GM23338 (cell line): Measurements from ENCODE around the gene SPINT2.
"Not testable (repeated sequence)": the region's sequence is repeated elsewhere in the genome, so short reads cannot be mapped to it uniquely, and the experiment has no call there.

Experiments used
- EZH2 ChIP-seq: fragments of 200-600 bp; sonication (generic); IDR thresholded peaks from one replicate; pipeline ENCODE4 v1.8.0; 2017; ENCODE audit warnings: antibody characterized with exemption, mild to moderate bottlenecking, low read depth; ENCODE audit not compliant: unreplicated experiment
- EZH2phosphoT487 ChIP-seq: fragments of 200-600 bp; sonication (generic); IDR thresholded peaks from one replicate; pipeline ENCODE4 v1.8.1; 2018; ENCODE audit warnings: antibody characterized with exemption; ENCODE audit not compliant: unreplicated experiment
- JUNB ChIP-seq: IDR thresholded peaks from one replicate; pipeline ENCODE4 v1.6.1; 2016; ENCODE audit warnings: antibody characterized with exemption; ENCODE audit not compliant: unreplicated experiment
- NANOG ChIP-seq: IDR thresholded peaks from 2 replicates; pipeline ENCODE4 v1.6.1; 2016; ENCODE audit warnings: antibody characterized with exemption, borderline replicate concordance
- POLR2AphosphoS5 ChIP-seq: IDR thresholded peaks from 2 replicates; pipeline ENCODE4 v1.6.1; 2016; ENCODE audit warnings: antibody characterized with exemption, low read depth
- STAT1 ChIP-seq: IDR thresholded peaks from one replicate; pipeline ENCODE4 v1.6.1; 2016; ENCODE audit warnings: antibody characterized with exemption; ENCODE audit not compliant: unreplicated experiment
- ZNF331 ChIP-seq: fragments of 250-450 bp; sonication (Bioruptor Pico); IDR thresholded peaks from 2 replicates; pipeline ENCODE4 v1.5.0; 2020; ENCODE audit warnings: low read depth, mild to moderate bottlenecking, moderate library complexity
- TF ChIP-seq, protein P1 (sequence below), 2 experiments: fragments of 200-600 bp in 1 of 2; sonication (generic) in 1 of 2; conservative IDR thresholded peaks; 2 replicates each; pipeline versions ENCODE4 v1.5.1 to v1.6.1; 2016 to 2017; ENCODE audit warnings: antibody characterized with exemption in 2 of 2, low read depth in 2 of 2, mild to moderate bottlenecking in 2 of 2, moderate library complexity in 1 of 2
- TF ChIP-seq, protein P2 (sequence below): IDR thresholded peaks from one replicate; pipeline ENCODE4 v1.6.1; 2018; ENCODE audit warnings: antibody characterized with exemption; ENCODE audit not compliant: unreplicated experiment
- TF ChIP-seq, protein P3 (sequence below): IDR thresholded peaks from 2 replicates; pipeline ENCODE4 v1.6.1; 2016; ENCODE audit warnings: antibody characterized with exemption
- TF ChIP-seq, protein P4 (sequence below): fragments of 250-450 bp; sonication (Bioruptor Pico); IDR thresholded peaks from 2 replicates; pipeline ENCODE4 v1.5.0; 2020; ENCODE audit warnings: mild to moderate bottlenecking, moderate library complexity

DNA sequence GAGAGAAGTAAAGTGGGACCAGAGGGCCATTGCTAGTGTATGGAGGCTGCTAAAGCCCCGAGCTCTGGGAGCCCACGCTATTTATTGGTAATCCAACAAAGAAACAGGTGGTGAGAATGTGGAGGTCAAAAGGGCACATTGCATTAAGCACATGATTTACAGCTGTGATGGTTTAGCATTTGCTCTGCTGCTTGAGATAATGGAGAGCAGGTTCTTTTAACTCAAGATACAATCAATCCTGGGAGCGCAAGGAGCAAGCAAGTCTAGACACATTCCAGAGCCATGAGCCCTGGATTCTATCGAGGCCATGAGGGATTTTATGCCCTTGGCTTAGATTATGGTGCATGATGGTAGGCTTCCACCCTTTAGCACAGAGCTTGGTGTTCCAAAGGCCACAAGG, 74.6 kb downstream of the SPINT2 start:
- TF ChIP-seq, protein P1, sequence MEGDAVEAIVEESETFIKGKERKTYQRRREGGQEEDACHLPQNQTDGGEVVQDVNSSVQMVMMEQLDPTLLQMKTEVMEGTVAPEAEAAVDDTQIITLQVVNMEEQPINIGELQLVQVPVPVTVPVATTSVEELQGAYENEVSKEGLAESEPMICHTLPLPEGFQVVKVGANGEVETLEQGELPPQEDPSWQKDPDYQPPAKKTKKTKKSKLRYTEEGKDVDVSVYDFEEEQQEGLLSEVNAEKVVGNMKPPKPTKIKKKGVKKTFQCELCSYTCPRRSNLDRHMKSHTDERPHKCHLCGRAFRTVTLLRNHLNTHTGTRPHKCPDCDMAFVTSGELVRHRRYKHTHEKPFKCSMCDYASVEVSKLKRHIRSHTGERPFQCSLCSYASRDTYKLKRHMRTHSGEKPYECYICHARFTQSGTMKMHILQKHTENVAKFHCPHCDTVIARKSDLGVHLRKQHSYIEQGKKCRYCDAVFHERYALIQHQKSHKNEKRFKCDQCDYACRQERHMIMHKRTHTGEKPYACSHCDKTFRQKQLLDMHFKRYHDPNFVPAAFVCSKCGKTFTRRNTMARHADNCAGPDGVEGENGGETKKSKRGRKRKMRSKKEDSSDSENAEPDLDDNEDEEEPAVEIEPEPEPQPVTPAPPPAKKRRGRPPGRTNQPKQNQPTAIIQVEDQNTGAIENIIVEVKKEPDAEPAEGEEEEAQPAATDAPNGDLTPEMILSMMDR (conservative IDR thresholded peaks at IDR 0.05; ENCODE audit: low read depth in 2 of 2) = not testable (repeated sequence)
- TF ChIP-seq JUNB; EZH2phosphoT487; EZH2; POLR2AphosphoS5; ZNF331 (CRISPR knock-in tag); NANOG; STAT1: not testable (repeated sequence)
- TF ChIP-seq, protein P2, sequence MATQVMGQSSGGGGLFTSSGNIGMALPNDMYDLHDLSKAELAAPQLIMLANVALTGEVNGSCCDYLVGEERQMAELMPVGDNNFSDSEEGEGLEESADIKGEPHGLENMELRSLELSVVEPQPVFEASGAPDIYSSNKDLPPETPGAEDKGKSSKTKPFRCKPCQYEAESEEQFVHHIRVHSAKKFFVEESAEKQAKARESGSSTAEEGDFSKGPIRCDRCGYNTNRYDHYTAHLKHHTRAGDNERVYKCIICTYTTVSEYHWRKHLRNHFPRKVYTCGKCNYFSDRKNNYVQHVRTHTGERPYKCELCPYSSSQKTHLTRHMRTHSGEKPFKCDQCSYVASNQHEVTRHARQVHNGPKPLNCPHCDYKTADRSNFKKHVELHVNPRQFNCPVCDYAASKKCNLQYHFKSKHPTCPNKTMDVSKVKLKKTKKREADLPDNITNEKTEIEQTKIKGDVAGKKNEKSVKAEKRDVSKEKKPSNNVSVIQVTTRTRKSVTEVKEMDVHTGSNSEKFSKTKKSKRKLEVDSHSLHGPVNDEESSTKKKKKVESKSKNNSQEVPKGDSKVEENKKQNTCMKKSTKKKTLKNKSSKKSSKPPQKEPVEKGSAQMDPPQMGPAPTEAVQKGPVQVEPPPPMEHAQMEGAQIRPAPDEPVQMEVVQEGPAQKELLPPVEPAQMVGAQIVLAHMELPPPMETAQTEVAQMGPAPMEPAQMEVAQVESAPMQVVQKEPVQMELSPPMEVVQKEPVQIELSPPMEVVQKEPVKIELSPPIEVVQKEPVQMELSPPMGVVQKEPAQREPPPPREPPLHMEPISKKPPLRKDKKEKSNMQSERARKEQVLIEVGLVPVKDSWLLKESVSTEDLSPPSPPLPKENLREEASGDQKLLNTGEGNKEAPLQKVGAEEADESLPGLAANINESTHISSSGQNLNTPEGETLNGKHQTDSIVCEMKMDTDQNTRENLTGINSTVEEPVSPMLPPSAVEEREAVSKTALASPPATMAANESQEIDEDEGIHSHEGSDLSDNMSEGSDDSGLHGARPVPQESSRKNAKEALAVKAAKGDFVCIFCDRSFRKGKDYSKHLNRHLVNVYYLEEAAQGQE = not testable (repeated sequence)
- TF ChIP-seq, protein P3, sequence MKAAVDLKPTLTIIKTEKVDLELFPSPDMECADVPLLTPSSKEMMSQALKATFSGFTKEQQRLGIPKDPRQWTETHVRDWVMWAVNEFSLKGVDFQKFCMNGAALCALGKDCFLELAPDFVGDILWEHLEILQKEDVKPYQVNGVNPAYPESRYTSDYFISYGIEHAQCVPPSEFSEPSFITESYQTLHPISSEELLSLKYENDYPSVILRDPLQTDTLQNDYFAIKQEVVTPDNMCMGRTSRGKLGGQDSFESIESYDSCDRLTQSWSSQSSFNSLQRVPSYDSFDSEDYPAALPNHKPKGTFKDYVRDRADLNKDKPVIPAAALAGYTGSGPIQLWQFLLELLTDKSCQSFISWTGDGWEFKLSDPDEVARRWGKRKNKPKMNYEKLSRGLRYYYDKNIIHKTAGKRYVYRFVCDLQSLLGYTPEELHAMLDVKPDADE = not testable (repeated sequence)
- TF ChIP-seq, protein P4, sequence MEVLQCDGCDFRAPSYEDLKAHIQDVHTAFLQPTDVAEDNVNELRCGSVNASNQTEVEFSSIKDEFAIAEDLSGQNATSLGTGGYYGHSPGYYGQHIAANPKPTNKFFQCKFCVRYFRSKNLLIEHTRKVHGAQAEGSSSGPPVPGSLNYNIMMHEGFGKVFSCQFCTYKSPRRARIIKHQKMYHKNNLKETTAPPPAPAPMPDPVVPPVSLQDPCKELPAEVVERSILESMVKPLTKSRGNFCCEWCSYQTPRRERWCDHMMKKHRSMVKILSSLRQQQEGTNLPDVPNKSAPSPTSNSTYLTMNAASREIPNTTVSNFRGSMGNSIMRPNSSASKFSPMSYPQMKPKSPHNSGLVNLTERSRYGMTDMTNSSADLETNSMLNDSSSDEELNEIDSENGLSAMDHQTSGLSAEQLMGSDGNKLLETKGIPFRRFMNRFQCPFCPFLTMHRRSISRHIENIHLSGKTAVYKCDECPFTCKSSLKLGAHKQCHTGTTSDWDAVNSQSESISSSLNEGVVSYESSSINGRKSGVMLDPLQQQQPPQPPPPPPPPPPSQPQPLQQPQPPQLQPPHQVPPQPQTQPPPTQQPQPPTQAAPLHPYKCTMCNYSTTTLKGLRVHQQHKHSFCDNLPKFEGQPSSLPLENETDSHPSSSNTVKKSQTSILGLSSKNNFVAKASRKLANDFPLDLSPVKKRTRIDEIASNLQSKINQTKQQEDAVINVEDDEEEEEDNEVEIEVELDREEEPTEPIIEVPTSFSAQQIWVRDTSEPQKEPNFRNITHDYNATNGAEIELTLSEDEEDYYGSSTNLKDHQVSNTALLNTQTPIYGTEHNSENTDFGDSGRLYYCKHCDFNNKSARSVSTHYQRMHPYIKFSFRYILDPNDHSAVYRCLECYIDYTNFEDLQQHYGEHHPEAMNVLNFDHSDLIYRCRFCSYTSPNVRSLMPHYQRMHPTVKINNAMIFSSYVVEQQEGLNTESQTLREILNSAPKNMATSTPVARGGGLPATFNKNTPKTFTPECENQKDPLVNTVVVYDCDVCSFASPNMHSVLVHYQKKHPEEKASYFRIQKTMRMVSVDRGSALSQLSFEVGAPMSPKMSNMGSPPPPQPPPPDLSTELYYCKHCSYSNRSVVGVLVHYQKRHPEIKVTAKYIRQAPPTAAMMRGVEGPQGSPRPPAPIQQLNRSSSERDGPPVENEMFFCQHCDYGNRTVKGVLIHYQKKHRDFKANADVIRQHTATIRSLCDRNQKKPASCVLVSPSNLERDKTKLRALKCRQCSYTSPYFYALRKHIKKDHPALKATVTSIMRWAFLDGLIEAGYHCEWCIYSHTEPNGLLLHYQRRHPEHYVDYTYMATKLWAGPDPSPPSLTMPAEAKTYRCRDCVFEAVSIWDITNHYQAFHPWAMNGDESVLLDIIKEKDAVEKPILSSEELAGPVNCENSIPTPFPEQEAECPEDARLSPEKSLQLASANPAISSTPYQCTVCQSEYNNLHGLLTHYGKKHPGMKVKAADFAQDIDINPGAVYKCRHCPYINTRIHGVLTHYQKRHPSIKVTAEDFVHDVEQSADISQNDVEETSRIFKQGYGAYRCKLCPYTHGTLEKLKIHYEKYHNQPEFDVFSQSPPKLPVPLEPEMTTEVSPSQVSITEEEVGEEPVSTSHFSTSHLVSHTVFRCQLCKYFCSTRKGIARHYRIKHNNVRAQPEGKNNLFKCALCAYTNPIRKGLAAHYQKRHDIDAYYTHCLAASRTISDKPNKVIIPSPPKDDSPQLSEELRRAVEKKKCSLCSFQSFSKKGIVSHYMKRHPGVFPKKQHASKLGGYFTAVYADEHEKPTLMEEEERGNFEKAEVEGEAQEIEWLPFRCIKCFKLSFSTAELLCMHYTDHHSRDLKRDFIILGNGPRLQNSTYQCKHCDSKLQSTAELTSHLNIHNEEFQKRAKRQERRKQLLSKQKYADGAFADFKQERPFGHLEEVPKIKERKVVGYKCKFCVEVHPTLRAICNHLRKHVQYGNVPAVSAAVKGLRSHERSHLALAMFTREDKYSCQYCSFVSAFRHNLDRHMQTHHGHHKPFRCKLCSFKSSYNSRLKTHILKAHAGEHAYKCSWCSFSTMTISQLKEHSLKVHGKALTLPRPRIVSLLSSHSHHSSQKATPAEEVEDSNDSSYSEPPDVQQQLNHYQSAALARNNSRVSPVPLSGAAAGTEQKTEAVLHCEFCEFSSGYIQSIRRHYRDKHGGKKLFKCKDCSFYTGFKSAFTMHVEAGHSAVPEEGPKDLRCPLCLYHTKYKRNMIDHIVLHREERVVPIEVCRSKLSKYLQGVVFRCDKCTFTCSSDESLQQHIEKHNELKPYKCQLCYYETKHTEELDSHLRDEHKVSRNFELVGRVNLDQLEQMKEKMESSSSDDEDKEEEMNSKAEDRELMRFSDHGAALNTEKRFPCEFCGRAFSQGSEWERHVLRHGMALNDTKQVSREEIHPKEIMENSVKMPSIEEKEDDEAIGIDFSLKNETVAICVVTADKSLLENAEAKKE (CRISPR knock-in tag) = not testable (repeated sequence)
